Heart left ventricle (tissue), 16 donors: ENCODE results near the gene GNB1L. TPM values are rescaled to one million over a fixed set of nuclear protein-coding genes. Genes with fewer than 3 reads are reported as not detected.

Experiments used
- ATAC-seq, 4 donors: fragments of 200-7000 bp; cut with Tn5 transposase; one replicate each; pipeline ENCODE4 v1.9.1; 2020 to 2022; ENCODE audit warnings: moderate library complexity in 4 of 4, mild to moderate bottlenecking in 3 of 4, moderate number of reproducible peaks in 1 of 4
- DNase-seq, 5 donors: peaks; one replicate each; pipeline ENCODE4 v3.0.0-alpha.2; 2020
- H3K27ac ChIP-seq, 12 donors: fragments of 200-600 bp; sonication (generic) in 4 of 12; one replicate each; pipeline versions ENCODE4 v1.5.0 to v1.8.0; 2016 to 2022; ENCODE audit warnings: mild to moderate bottlenecking in 2 of 12
- H3K27me3 ChIP-seq, 9 donors: fragments of 200-600 bp; sonication (generic) in 2 of 9; one replicate each; pipeline versions ENCODE4 v1.5.1 to v1.8.0; 2016 to 2022; ENCODE audit warnings: mild to moderate bottlenecking in 3 of 9
- H3K36me3 ChIP-seq, 9 donors: fragments of 200-600 bp; sonication (generic) in 2 of 9; one replicate each; pipeline versions ENCODE4 v1.5.0 to v1.8.0; 2018 to 2022; ENCODE audit warnings: mild to moderate bottlenecking in 2 of 9
- H3K4me1 ChIP-seq, 12 donors: fragments of 200-600 bp; sonication (generic) in 4 of 12; one replicate each; pipeline versions ENCODE4 v1.5.0 to v1.8.0; 2016 to 2022; ENCODE audit warnings: mild to moderate bottlenecking in 3 of 12
- H3K4me3 ChIP-seq, 12 donors: fragments of 200-600 bp; sonication (generic) in 4 of 12; one replicate each; pipeline versions ENCODE4 v1.5.0 to v1.8.0; 2017 to 2022; ENCODE audit warnings: mild to moderate bottlenecking in 9 of 12, moderate library complexity in 4 of 12
- H3K9me3 ChIP-seq, 12 donors: fragments of 200-600 bp; sonication (generic) in 4 of 12; one replicate each; pipeline versions ENCODE4 v1.5.0 to v1.8.0; 2016 to 2022; ENCODE audit warnings: mild to moderate bottlenecking in 1 of 12
- CTCF ChIP-seq, 12 donors: fragments of 200-600 bp; sonication (generic) in 4 of 12; IDR thresholded peaks; one replicate each; pipeline versions ENCODE4 v1.5.0 to v1.8.0; 2018 to 2022; ENCODE audit warnings: antibody characterized with exemption in 12 of 12, mild to moderate bottlenecking in 5 of 12
- POLR2A ChIP-seq, 2 donors: fragments of 450-650 bp; IDR thresholded peaks; one replicate each; pipeline ENCODE4 v1.6.1; 2017; ENCODE audit warnings: antibody characterized with exemption in 2 of 2, mild to moderate bottlenecking in 2 of 2, moderate library complexity in 2 of 2
- WGBS, 4 donors: extraction: QIAGEN DNeasy Blood & Tissue Kit in 2 of 4; methylation state at CpG; one replicate each; pipeline versions ENCODE4 v1.1.5 to v1.1.7; 2013 to 2018; 5-methylcytosine and 5-hydroxymethylcytosine counted together
- intact Hi-C, 10 donors: fragments of 100-400 bp; cut with DNase I; formaldehyde crosslinking; loops; one replicate each; pipeline versions ENCODE4 v1.11.1 to v1.14.2; 2022
- polyA plus RNA-seq, 2 donors: library from polyadenylated mRNA; stranded (reverse); fragments of 200-250 nt; gene quantifications; one replicate each; pipeline ENCODE4 v1.2.3, GENCODE V29; 2013
- total RNA-seq, 9 donors: library from RNA; depleted of rRNA in 2 of 9; stranded (reverse); fragments of >200 nt in 2 of 9; fragmentation: NEBNext Ultra II Directional in 3 of 9; extraction: Animal tissue kit (Norgen Biotek cat#: 25700) in 3 of 9; gene quantifications; one replicate each; pipeline versions ENCODE4 v1.1.0 to v1.2.4, GENCODE V29; 2016 to 2023
- donor health status: ischemic (EF 13 %, LVEDD 7.1; RV severe dilation, severe dysfunction).
- donor health status: healthy with polysubstance abuse.
- donor health status: DM: no; HTN: yes; CAD: no.
- donor health status: DM: no; HTN: no; CAD: no.
- donor health status: ischemic (EF 25% LVEDD 6.9; RV normal size, moderate dysfunction).
- donor health status: ischemic (EF 25% LVEDD 5.7; RV mildly dilated, moderate dysfunction).
- donor health status: healthy.
- donor health status: DM: yes; HTN: yes; CAD: no.
- donor health status: ischemic (EF 35%, LVEDD 5.7; RV mildly dilated, moderate dysfunction).
- donor health status: nonischemic (EF 11% LVEDD 7.7; RV severe dilation, severe dysfunction).
- donor health status: DM: yes; HTN: yes; CAD: no.
- donor health status: PGD.
- donor health status: ischemic (EF 29% LVEDD 5.4; RV normal size, mild dysfunction).
- donor health status: nonischemic (EF 23%, LVEDD 6.1; RV moderate dilation, normal function).

The GNB1L gene
- total and polyA plus RNA-seq, 11 donors: 1.6 to 9.2 (median 2.4) TPM

DNA sequence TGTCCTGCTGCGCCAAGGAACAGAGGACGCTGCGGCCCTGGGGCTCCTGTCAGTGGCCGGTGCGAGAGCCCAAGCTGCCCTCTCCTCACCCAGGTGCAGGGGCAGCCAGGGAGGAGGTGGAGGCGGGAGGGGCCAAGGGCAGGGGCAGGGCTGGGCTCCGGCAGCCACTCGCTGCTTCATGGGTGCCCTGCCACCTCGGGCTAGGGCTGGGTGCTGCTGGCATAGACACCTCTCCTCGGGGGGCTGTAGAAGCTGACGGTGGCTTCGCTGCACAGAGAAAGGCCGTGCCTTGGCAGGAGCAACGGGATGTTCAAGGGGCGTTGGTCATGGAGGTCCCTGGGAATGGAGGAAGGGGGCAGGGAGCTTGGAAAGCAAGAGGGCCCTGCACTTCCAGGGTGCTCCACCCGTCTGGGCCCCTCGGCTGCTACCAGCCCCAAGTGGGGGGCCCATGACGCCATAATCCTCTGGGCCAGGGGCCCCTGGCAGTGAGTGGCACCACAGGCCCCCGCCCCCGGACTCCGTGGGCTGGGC lies 95.7 kb downstream of the GNB1L start:
- no peak for DNase-seq
- TF ChIP-seq POLR2A (IDR thresholded peaks at IDR 0.05): no peak
- no peak for TF ChIP-seq CTCF (IDR thresholded peaks at IDR 0.05)
- WGBS, 4 donors: 5 to 13% (median 9%) methylated on average over 12 to 21 of the region's 21 CpGs

GRCh38 chr22:19757985-19758895 lies 96.4 kb downstream of the GNB1L start:
- no peak for TF ChIP-seq CTCF (IDR thresholded peaks at IDR 0.05)
- no peak for TF ChIP-seq POLR2A (IDR thresholded peaks at IDR 0.05)
- H3K27me3 ChIP-seq: peaks cover 63 to 94% (median 87%) of the 10 kb centered on the region in 9 donors
- no peaks in the 10 kb centered on the region for H3K36me3 ChIP-seq
- H3K9me3 ChIP-seq: no peaks in the 10 kb centered on the region
- 22 to 42% (median 32%) methylated on average over 26 to 43 of the region's 43 CpGs for WGBS, 4 donors
- intact Hi-C loops: no loop called here
- DNase-seq (no peak), ATAC-seq (no peak)
- H3K27ac ChIP-seq: no peak overlapping the region
- H3K4me3 ChIP-seq: no peak overlapping the region
- peaks cover 0 to 54% (median 18%) of the 10 kb centered on the region in 12 donors for H3K4me1 ChIP-seq

More for the DNA sequence above, 95.7 kb downstream of the GNB1L start:
- Histone ChIP-seq H3K4me1 (peaks cover 0 to 54% (median 18%) of the 10 kb centered on the region in 12 donors), H3K27me3 (peaks cover 69 to 94% (median 87%) of the 10 kb centered on the region in 9 donors), H3K9me3 (no peaks in the 10 kb centered on the region), H3K4me3 (peak overlapping the region in 1 of 12 donors; percentile 25), H3K27ac (no peak overlapping the region), H3K36me3 (no peaks in the 10 kb centered on the region)
- intact Hi-C loops: no loop called here
- no peak for ATAC-seq

- Histone ChIP-seq H3K36me3 (no peaks in the 10 kb centered on the region), H3K4me3 (peak overlapping the region in 9 of 12 donors; percentile 0 to 50 (median 20)), H3K9me3 (no peaks in the 10 kb centered on the region), H3K27ac (no peak overlapping the region), H3K27me3 (peaks cover 57 to 90% (median 79%) of the 10 kb centered on the region in 9 donors), H3K4me1 (peaks cover 0 to 54% (median 18%) of the 10 kb centered on the region in 12 donors)
- TF ChIP-seq CTCF (IDR thresholded peaks at IDR 0.05) (no peak), POLR2A (IDR thresholded peaks at IDR 0.05) (no peak)
- ATAC-seq (no peak), DNase-seq (no peak)
- intact Hi-C loops: no loop called here
- 34 to 44% (median 39%) methylated on average over 13 to 16 of the region's 16 CpGs for WGBS, 4 donors
Observed at GRCh38 chr22:19757140-19757984, 97.3 kb downstream of the GNB1L start.
